HEK293 (cell line): ENCODE results near the gene DCDC2B.

ENCODE experiments used
- CTCF ChIA-PET: fragments of 350-600 bp; formaldehyde crosslinking; extraction: SDS; loops from one replicate; lab custom pipeline; 2021; ENCODE audit warnings: antibody characterized with exemption; lab: Yijun Ruan, JAX
- POLR2A ChIA-PET: fragments of 300-600 bp; formaldehyde crosslinking; extraction: SDS; loops from one replicate; lab custom pipeline; 2020; ENCODE audit warnings: antibody characterized with exemption, inconsistent platforms; lab: Yijun Ruan, JAX
- H3K27ac ChIP-seq: fragments of 200-500 bp; sonication (Bioruptor generic); 2 replicates; pipeline ENCODE4 v1.5.1; 2014; ENCODE audit warnings: low read depth, low read length, control low read depth, inconsistent platforms; ENCODE audit errors: extremely low read depth
- H3K36me3 ChIP-seq, 2 experiments: fragments of 200-500 bp in 1 of 2; sonication (Bioruptor generic) in 1 of 2; 1 replicate in 1 of 2; 2 replicates in 1 of 2; pipeline ENCODE4 v1.5.1; 2014 to 2017; ENCODE audit warnings: inconsistent platforms in 2 of 2, low read length in 2 of 2; ENCODE audit not compliant: control insufficient read depth in 2 of 2, insufficient read depth in 1 of 2
- H3K4me1 ChIP-seq: fragments of 200-500 bp; sonication (Bioruptor generic); 2 replicates; pipeline ENCODE4 v1.5.1; 2014; ENCODE audit warnings: mild to moderate bottlenecking, low read length, inconsistent platforms; ENCODE audit not compliant: control insufficient read depth, insufficient read depth
- H3K4me3 ChIP-seq: 2 replicates; pipeline ENCODE4 v1.5.1; 2011; ENCODE audit warnings: low read depth, mild to moderate bottlenecking, control low read depth, low read length, moderate library complexity
- H3K9me3 ChIP-seq: fragments of 200-500 bp; sonication (Bioruptor generic); 2 replicates; pipeline ENCODE4 v1.5.1; 2014; ENCODE audit warnings: low read depth, low read length, inconsistent platforms; ENCODE audit not compliant: control insufficient read depth, insufficient read depth
- HOXA7 ChIP-seq: sonication (generic); formaldehyde crosslinking; IDR thresholded peaks from 2 replicates; pipeline ENCODE4 v1.8.1; 2022; ENCODE audit warnings: missing genetic modification reagents, borderline replicate concordance
- PATZ1 ChIP-seq: fragments of 450-650 bp; formaldehyde crosslinking; IDR thresholded peaks from 2 replicates; pipeline ENCODE4 v1.5.1; 2016; ENCODE audit warnings: missing biosample characterization, missing genetic modification characterization
- PRDM10 ChIP-seq: fragments of 450-650 bp; formaldehyde crosslinking; IDR thresholded peaks from 2 replicates; pipeline ENCODE4 v1.5.1; 2016; ENCODE audit warnings: missing biosample characterization, missing genetic modification characterization
- TCF7L2 ChIP-seq: IDR thresholded peaks from 2 replicates; pipeline ENCODE4 v1.6.1; 2011; ENCODE audit warnings: low read depth, mild to moderate bottlenecking, inconsistent platforms, low read length, moderate library complexity, borderline replicate concordance
- TSHZ1 ChIP-seq: fragments of 450-650 bp; formaldehyde crosslinking; IDR thresholded peaks from 2 replicates; pipeline ENCODE4 v1.5.1; 2016; ENCODE audit warnings: missing biosample characterization, missing genetic modification characterization, borderline replicate concordance
- ZBTB1 ChIP-seq: fragments of 450-650 bp; formaldehyde crosslinking; IDR thresholded peaks from 2 replicates; pipeline ENCODE4 v1.5.1; 2016; ENCODE audit warnings: missing biosample characterization, missing genetic modification characterization
- ZNF23 ChIP-seq: fragments of 450-650 bp; formaldehyde crosslinking; IDR thresholded peaks from 2 replicates; pipeline ENCODE4 v1.5.1; 2016; ENCODE audit warnings: missing biosample characterization, missing genetic modification characterization, borderline replicate concordance
- ZNF488 ChIP-seq: fragments of 450-650 bp; formaldehyde crosslinking; IDR thresholded peaks from 2 replicates; pipeline ENCODE4 v1.5.1; 2016; ENCODE audit warnings: missing biosample characterization, missing genetic modification characterization
- ZNF513 ChIP-seq: fragments of 450-650 bp; IDR thresholded peaks from 2 replicates; pipeline ENCODE4 v1.5.1; 2018; ENCODE audit warnings: missing biosample characterization, missing genetic modification characterization
- ZNF558 ChIP-seq: fragments of 450-650 bp; formaldehyde crosslinking; IDR thresholded peaks from 2 replicates; pipeline ENCODE4 v1.5.1; 2016; ENCODE audit warnings: missing biosample characterization, missing genetic modification characterization
- ZNF621 ChIP-seq: fragments of 450-650 bp; formaldehyde crosslinking; IDR thresholded peaks from 2 replicates; pipeline ENCODE4 v1.5.1; 2017; ENCODE audit warnings: missing biosample characterization, missing genetic modification characterization
- ZNF792 ChIP-seq: fragments of 450-650 bp; formaldehyde crosslinking; IDR thresholded peaks from 2 replicates; pipeline ENCODE4 v1.5.1; 2016; ENCODE audit warnings: missing biosample characterization, missing genetic modification characterization

DCDC2B gene

GRCh38 chr1:32172621-32173245 lies 36.2 kb upstream of the DCDC2B start:
- no peak for TF ChIP-seq ZNF792 (tag by site-specific recombination)
- TF ChIP-seq ZBTB1 (tag by site-specific recombination): no peak
- TF ChIP-seq ZNF23: no peak
- no peak for TF ChIP-seq ZNF513 (tag by site-specific recombination)
- TF ChIP-seq PRDM10 (tag by site-specific recombination): no peak
- TF ChIP-seq TCF7L2: no peak
- no peak for TF ChIP-seq TSHZ1 (tag by site-specific recombination)
- TF ChIP-seq HOXA7: no peak
- no peak for TF ChIP-seq PATZ1
- TF ChIP-seq ZNF558 (tag by site-specific recombination): no peak
- no peak for TF ChIP-seq ZNF488 (tag by site-specific recombination)
- TF ChIP-seq ZNF621 (tag by site-specific recombination): no peak
- TF ChIP-seq, all 188 proteins: peak for 0

More at GRCh38 chr1:32172621-32173245, 36.2 kb upstream of the DCDC2B start:
- Histone ChIP-seq H3K4me3 (no peak overlapping the region), H3K27ac (no peak overlapping the region), H3K4me1 (no peaks in the 10 kb centered on the region), H3K9me3 (no peaks in the 10 kb centered on the region), H3K36me3 (peaks cover 25 to 72% of the 10 kb centered on the region in 2 experiments)
- CTCF ChIA-PET: interaction anchor here (0.6 kb wide), 1 partner anchor 458 kb away, joined by 3 read pairs; no protein-coding TSS in a partner anchor
- POLR2A ChIA-PET: interaction anchor here (0.6 to 0.7 kb wide), 2 partner anchors 455 to 1252 kb away, joined by 3 to 8 read pairs; no protein-coding TSS in a partner anchor
